Coronary artery (tissue), 2 donors: ENCODE measurements around the gene HIGD2A.

Experiments
- DNase-seq: peaks from one replicate; pipeline ENCODE4 v3.0.0-alpha.2; 2017; ENCODE audit warnings: low spot score
- H3K27ac ChIP-seq, 2 donors: fragments of 200-600 bp; sonication (generic); one replicate each; pipeline ENCODE4 v1.5.1; 2016 to 2019
- H3K4me3 ChIP-seq: fragments of 200-600 bp; sonication (generic); 2 replicates; pipeline ENCODE4 v1.5.1; 2016; ENCODE audit warnings: mild to moderate bottlenecking, moderate library complexity
- CTCF ChIP-seq: fragments of 200-600 bp; sonication (generic); IDR thresholded peaks from one replicate; pipeline ENCODE4 v1.5.1; 2019; ENCODE audit warnings: antibody characterized with exemption

HIGD2A gene

GRCh38 chr5:176369934-176370711, 18.4 kb upstream of the HIGD2A start:
- TF ChIP-seq CTCF = no peak
- no peak overlapping the region for H3K27ac ChIP-seq
- H3K4me3 ChIP-seq = no peak overlapping the region
- no peak for DNase-seq

- Histone ChIP-seq H3K27ac (peak overlapping the region in 1 of 2 donors; percentile 0), H3K4me3 (no peak overlapping the region)
- TF ChIP-seq CTCF = no peak
- no peak for DNase-seq
Measured at GRCh38 chr5:176371621-176372539, 16.7 kb upstream of the HIGD2A start.

- H3K27ac ChIP-seq = peak overlapping the region in 1 of 2 donors; percentile 1
- no peak for DNase-seq
- H3K4me3 ChIP-seq = no peak overlapping the region
- no peak for TF ChIP-seq CTCF
Measured at GRCh38 chr5:176373100-176373818, 15.3 kb upstream of the HIGD2A start.

GRCh38 chr5:176379881-176380280, 8.7 kb upstream of the HIGD2A start:
- Histone ChIP-seq H3K4me3 (no peak overlapping the region), H3K27ac (no peak overlapping the region)
- no peak for TF ChIP-seq CTCF
- no peak for DNase-seq

GRCh38 chr5:176381423-176381822, 7.1 kb upstream of the HIGD2A start:
- no peak for TF ChIP-seq CTCF
- H3K4me3 ChIP-seq = no peak overlapping the region
- DNase-seq = no peak
- H3K27ac ChIP-seq = peak overlapping the region; percentile 70 to 78

- peak overlapping the region; percentile 70 to 78 for H3K27ac ChIP-seq
Measured at GRCh38 chr5:176381979-176382378, 6.6 kb upstream of the HIGD2A start.

More at GRCh38 chr5:176381979-176382378, 6.6 kb upstream of the HIGD2A start:
- no peak for TF ChIP-seq CTCF
- DNase-seq = no peak
- no peak overlapping the region for H3K4me3 ChIP-seq
